Measurements from ENCODE around the gene PPP1R14C.

PPP1R14C gene

DNA sequence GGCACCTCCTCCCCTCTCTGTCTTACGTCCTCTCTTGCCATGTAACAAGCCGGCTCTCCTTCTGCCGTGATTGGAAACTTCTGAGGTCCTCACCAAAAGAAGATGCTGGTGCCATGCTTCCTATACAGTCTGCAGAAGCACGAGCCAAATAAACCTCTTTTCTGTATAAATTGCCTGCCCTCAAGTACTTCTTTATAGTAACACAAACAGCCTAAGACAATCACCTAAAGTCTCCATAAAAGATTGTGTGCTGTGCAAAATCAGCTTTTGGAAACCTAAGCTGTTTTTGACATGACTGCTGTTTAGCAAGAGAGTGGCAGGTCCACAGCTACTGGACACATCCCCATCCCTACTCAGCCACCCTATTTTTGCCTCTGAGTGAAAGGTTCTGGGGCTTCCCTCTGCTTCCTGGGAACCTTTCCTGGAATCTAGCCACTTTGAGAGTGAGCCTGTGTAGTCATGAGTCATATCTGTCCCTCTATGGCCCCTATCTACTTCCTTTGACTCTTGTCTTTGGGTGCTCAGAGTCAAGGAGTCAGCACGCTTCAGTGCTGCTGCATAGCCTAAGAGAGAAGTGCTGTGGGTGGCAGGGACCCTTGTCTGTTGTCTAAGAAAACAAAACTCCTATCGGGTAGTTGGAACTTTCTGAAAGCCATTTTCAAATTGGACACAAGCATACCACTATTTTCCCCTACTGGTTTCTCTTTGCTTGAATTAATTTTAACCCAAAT lies 110.0 kb downstream of the PPP1R14C start:
- no peak for DNase-seq (ENCODE audit: low read depth, low spot score)
- TF ChIP-seq, protein P1, sequence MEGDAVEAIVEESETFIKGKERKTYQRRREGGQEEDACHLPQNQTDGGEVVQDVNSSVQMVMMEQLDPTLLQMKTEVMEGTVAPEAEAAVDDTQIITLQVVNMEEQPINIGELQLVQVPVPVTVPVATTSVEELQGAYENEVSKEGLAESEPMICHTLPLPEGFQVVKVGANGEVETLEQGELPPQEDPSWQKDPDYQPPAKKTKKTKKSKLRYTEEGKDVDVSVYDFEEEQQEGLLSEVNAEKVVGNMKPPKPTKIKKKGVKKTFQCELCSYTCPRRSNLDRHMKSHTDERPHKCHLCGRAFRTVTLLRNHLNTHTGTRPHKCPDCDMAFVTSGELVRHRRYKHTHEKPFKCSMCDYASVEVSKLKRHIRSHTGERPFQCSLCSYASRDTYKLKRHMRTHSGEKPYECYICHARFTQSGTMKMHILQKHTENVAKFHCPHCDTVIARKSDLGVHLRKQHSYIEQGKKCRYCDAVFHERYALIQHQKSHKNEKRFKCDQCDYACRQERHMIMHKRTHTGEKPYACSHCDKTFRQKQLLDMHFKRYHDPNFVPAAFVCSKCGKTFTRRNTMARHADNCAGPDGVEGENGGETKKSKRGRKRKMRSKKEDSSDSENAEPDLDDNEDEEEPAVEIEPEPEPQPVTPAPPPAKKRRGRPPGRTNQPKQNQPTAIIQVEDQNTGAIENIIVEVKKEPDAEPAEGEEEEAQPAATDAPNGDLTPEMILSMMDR (IDR thresholded peaks at IDR 0.05; ENCODE audit: insufficient read depth, low read length, missing control alignments): no peak
- no peak overlapping the region for H3K4me3 ChIP-seq (ENCODE audit: low read depth, low read length)
- POLR2A ChIA-PET: no interaction called here
- CTCF ChIA-PET: no interaction called here

DNA sequence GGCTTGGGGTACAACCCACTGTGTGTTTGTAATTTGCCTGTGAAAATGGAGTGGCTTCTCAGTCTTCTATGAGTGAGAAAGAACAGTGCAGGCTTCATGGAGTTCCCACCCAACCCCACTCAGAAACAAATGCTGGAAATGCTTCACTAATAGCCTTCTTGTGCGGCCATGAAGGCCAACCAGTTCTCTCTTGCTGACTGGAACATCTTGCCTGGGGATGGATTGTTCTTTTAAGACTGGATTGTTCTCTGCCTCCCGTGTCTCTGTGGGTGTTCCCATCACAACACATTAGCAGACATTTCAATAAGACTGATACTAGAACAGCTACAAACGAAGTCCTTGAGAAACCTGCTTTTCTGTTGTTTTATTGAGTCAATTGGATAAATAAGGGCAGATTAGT lies 110.6 kb downstream of the PPP1R14C start:
- no peak overlapping the region for H3K4me3 ChIP-seq (ENCODE audit: low read depth, low read length)
- POLR2A ChIA-PET: no interaction called here
- CTCF ChIA-PET: no interaction called here
- DNase-seq (ENCODE audit: low read depth, low spot score): no peak
- TF ChIP-seq, protein P1 (IDR thresholded peaks at IDR 0.05; ENCODE audit: insufficient read depth, low read length, missing control alignments): no peak

DNA sequence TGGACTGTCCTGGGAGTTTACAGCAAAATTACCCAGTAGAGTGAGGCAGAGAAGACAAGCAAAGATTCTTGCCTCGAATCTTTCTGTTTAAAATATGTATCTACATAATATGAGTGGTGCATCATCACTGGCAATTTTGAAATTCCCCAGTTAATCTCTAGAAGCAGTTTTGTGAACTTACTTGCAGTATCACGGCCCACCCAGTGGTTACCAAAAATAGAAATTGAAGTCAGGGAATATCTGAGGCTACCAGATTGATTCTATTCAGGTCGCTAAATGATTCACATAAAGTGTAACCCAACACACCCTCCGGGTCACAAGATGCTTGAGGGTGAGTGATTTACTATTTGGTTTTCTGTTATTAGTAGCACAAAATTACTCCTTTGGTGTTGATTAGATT lies 111.9 kb downstream of the PPP1R14C start:
- POLR2A ChIA-PET: no interaction called here
- TF ChIP-seq, protein P1 (IDR thresholded peaks at IDR 0.05; ENCODE audit: insufficient read depth, low read length, missing control alignments): no peak
- no peak overlapping the region for H3K4me3 ChIP-seq (ENCODE audit: low read depth, low read length)
- DNase-seq (ENCODE audit: low read depth, low spot score): no peak
- CTCF ChIA-PET: interaction anchor here (1.9 kb wide), 1 partner anchor 10 kb away, joined by 7 read pairs; no protein-coding TSS in a partner anchor

DNA sequence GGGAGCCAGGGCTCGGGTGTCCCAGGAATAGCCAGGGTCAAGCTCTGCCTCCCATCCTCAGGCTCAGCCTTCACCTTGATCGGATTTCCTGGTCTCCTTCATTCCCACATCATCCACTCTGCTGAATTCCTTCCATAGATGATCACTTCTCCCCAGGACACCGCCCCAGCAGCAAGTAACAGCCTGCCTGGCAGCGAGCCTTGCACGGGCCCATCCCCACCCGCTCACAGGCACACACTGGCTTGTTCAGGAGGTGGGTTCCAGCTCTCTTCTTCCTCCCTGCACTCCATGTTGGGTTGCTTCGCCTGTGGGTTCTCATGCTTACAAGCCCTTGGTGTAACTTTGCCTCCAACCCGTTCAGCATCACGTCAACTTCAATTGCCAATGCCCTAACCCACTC lies 113.0 kb downstream of the PPP1R14C start:
- TF ChIP-seq, protein P1 (IDR thresholded peaks at IDR 0.05; ENCODE audit: insufficient read depth, low read length, missing control alignments): no peak
- no peak overlapping the region for H3K4me3 ChIP-seq (ENCODE audit: low read depth, low read length)
- ChIA-PET POLR2A (no interaction called here), CTCF (interaction anchor here (1.9 kb wide), 1 partner anchor 9 kb away, joined by 7 read pairs; no protein-coding TSS in a partner anchor)
- no peak for DNase-seq (ENCODE audit: low read depth, low spot score)

DNA sequence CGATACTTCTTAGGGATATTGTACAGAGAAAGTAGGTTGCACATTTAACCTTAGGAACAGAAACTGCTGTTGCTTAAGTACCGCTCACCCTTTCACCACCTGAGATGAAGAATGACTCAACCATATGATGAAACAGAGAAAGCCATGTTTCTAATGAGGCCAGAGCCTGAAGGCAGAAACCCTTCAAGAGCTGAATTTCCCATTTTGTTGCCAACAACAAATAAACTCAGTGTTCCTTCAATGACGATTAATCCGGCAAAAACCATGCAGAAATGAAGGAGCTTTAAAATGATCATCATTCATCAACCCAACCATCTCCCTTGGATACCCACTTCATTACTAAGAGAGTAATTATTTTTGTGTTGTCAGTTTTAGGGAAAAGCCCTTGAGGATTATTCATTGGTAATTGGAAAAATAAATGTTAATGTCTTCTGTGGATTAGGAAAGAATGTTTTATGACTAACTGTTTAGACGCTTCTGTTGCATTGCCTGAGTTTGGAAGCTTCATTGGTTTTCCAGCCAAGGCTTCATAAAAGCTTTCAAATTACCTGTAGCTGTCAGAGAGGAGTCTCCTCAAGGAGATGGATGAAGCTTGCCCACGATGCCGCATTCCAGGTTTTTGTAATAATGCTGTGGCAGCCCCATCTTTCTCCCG lies 113.9 kb downstream of the PPP1R14C start:
- no peak for DNase-seq (ENCODE audit: low read depth, low spot score)
- TF ChIP-seq, protein P1 (IDR thresholded peaks at IDR 0.05; ENCODE audit: insufficient read depth, low read length, missing control alignments): no peak
- H3K4me3 ChIP-seq (ENCODE audit: low read depth, low read length): no peak overlapping the region
- POLR2A ChIA-PET: interaction anchor here (0.9 kb wide), 1 partner anchor 12 kb away, joined by 8 read pairs; no protein-coding TSS in a partner anchor
- CTCF ChIA-PET: interaction anchor here (0.5 to 0.9 kb wide), 3 partner anchors 12 to 1708 kb away, joined by 3 read pairs; no protein-coding TSS in a partner anchor

DNA sequence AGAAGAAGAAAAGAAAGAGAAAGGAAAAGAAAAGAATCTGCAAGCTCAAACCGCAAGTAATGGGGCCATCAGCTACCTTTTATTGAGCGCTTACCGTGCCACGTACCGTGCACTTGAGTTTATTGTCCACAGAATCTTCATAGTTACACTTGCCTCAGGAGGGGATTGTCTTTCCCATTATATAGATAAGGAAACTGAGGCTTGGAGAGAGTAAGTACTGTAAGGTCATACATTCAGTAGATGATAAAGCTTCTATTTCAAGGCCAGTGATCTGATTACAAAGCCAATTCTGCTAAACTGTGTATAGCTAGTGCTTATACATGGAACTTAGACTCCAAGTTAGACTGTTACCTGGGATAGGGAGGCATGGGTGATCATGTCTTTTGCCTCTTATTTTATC lies 115.5 kb downstream of the PPP1R14C start:
- TF ChIP-seq, protein P1 (IDR thresholded peaks at IDR 0.05; ENCODE audit: insufficient read depth, low read length, missing control alignments): no peak
- no peak overlapping the region for H3K4me3 ChIP-seq (ENCODE audit: low read depth, low read length)
- CTCF ChIA-PET: interaction anchor here (0.5 to 1.3 kb wide), 6 partner anchors 10 to 187 kb away, joined by 3 to 4 read pairs (median 3); no protein-coding TSS in a partner anchor
- POLR2A ChIA-PET: no interaction called here
- no peak for DNase-seq (ENCODE audit: low read depth, low spot score)
